ENCODE measurements around the gene DHRS4.

Gene DHRS4

DNA sequence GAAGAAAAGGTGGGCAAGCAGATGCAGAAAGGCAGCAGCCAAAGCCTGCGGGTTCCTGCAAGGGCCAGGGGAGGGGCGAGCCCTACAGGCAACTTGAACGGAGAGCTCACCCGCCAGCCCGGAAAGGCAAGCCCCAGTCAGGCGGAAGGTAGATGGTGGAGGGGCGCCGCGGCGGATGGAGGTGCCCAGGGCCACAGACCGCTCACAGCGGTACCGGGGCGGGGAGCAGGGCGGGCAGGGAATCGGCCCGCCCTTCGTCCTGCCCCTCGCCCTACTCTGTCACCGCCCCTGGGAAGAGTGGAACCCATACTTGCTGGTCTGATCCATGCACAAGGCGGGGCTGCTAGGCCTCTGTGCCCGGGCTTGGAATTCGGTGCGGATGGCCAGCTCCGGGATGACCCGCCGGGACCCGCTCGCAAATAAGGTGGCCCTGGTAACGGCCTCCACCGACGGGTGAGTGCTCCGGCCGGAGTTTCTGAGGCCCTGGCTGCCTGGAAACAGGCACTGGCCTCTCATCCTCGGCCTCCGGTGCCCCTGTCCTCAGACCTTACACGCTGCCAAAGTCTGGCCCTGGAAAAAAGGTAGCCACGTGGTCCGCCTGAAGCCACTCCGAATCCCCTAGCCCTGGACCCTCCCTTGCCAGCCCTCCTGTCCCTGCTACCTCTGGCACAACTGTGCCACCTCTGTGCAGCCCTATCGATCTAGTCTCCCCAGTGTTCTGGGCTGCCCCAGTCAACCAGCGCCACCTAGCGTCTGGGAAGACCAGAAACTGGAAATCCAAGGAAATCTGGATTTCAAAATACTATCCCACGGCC is at the start of gene DHRS4:
Gene DHRS4, plus strand, starts transcription at position 307 of the 815 bp plus-strand sequence. Its CDS starts 19 bp downstream, at position 326.
- Histone ChIP-seq H3K36me3 (ENCODE audit: control insufficient read depth, insufficient read depth, low read length) (no peaks in the 10 kb centered on the region), H3K9me3 (ENCODE audit: control insufficient read depth, low read length) (no peaks in the 10 kb centered on the region), H3K27me3 (ENCODE audit: control insufficient read depth, insufficient read depth, low read length) (no peaks in the 10 kb centered on the region), H3K4me1 (ENCODE audit: control insufficient read depth, insufficient read depth, low read length) (no peaks in the 10 kb centered on the region), H3K4me3 (ENCODE audit: low read length) (peak within 1 kb of the TSS; percentile 90), H3K9ac (ENCODE audit: low read length) (peak within 1 kb of the TSS; percentile 77)

- no peaks in the 10 kb centered on the region for H3K9me3 ChIP-seq (ENCODE audit: control insufficient read depth, low read length)
- H3K4me3 ChIP-seq (ENCODE audit: low read length), result no peak overlapping the region
- H3K36me3 ChIP-seq (ENCODE audit: control insufficient read depth, insufficient read depth, low read length), result no peaks in the 10 kb centered on the region
- no peaks in the 10 kb centered on the region for H3K27me3 ChIP-seq (ENCODE audit: control insufficient read depth, insufficient read depth, low read length)
- peaks cover 3% of the 10 kb centered on the region for H3K4me1 ChIP-seq (ENCODE audit: control insufficient read depth, insufficient read depth, low read length)
- H3K9ac ChIP-seq (ENCODE audit: low read length), result no peak overlapping the region
These were observed 43.3 kb upstream of the DHRS4 start for GRCh38 chr14:23910101-23910875.

DNA sequence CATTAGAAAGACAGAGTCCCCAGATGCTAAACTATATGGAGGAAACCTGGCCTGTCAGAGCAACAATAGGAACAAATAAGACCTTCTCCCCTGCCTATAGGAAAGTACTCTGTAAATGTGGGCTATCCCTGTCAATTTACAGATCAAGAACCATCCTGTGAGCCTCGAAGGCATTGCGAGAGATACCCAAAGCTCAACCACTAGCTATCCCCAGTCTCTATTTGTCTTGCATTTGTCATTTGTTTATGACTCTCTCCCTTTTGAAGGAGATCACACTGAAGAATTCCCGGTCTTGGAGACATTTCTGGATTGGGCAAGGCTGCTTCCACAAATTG is 42.7 kb upstream of the DHRS4 start:
- no peaks in the 10 kb centered on the region for H3K36me3 ChIP-seq (ENCODE audit: control insufficient read depth, insufficient read depth, low read length)
- H3K9ac ChIP-seq (ENCODE audit: low read length), result no peak overlapping the region

GRCh38 chr14:23915559-23915958 is 38.0 kb upstream of the DHRS4 start:
- Histone ChIP-seq H3K4me3 (ENCODE audit: low read length) (no peak overlapping the region), H3K27me3 (ENCODE audit: control insufficient read depth, insufficient read depth, low read length) (no peaks in the 10 kb centered on the region), H3K9ac (ENCODE audit: low read length) (no peak overlapping the region), H3K4me1 (ENCODE audit: control insufficient read depth, insufficient read depth, low read length) (peaks cover 13% of the 10 kb centered on the region), H3K36me3 (ENCODE audit: control insufficient read depth, insufficient read depth, low read length) (no peaks in the 10 kb centered on the region), H3K9me3 (ENCODE audit: control insufficient read depth, low read length) (no peaks in the 10 kb centered on the region)

More for the DNA sequence above, 42.7 kb upstream of the DHRS4 start:
- Histone ChIP-seq H3K4me1 (ENCODE audit: control insufficient read depth, insufficient read depth, low read length) (peaks cover 7% of the 10 kb centered on the region), H3K9me3 (ENCODE audit: control insufficient read depth, low read length) (no peaks in the 10 kb centered on the region), H3K27me3 (ENCODE audit: control insufficient read depth, insufficient read depth, low read length) (no peaks in the 10 kb centered on the region), H3K4me3 (ENCODE audit: low read length) (no peak overlapping the region)

DNA sequence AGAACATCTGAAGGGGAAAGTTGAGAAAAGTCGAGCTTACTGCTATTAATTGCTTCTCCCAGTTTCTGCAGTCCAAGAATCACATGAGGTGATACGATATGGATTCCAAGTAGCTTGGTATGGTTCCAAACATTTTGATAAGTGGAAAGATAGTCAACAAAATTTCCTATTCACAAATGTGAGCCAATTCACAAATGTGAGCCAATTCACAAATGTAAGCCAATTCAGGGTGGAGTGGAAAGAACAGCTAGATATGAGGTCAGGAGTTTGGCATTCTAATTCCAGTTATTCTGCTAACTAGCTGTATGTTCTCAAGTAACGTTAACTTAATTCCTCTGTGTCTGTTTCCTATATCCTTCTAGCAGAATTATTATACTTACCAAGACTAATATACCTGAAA is 37.6 kb upstream of the DHRS4 start:
- Histone ChIP-seq H3K9ac (ENCODE audit: low read length) (no peak overlapping the region), H3K9me3 (ENCODE audit: control insufficient read depth, low read length) (no peaks in the 10 kb centered on the region), H3K4me1 (ENCODE audit: control insufficient read depth, insufficient read depth, low read length) (peaks cover 13% of the 10 kb centered on the region), H3K36me3 (ENCODE audit: control insufficient read depth, insufficient read depth, low read length) (no peaks in the 10 kb centered on the region), H3K4me3 (ENCODE audit: low read length) (no peak overlapping the region), H3K27me3 (ENCODE audit: control insufficient read depth, insufficient read depth, low read length) (no peaks in the 10 kb centered on the region)

DNA sequence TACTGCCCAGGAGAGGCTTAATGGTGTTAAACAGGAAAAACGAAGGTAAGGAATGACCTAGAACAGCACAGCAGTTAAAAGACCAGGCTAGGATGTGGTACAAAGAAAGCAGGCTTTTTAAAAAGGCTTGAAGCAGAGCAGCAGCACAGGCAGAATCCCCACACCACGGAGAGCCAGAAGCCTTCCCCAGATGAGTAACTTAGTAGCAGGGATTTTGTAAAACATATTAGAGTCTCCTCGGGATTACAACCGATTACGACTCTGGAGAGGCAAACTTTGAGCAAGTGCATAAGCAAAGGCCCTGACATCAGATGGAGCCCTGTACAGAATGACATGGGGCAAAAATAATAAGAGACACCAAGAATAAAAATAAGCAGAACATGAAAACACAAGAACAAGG is 37.1 kb upstream of the DHRS4 start:
- Histone ChIP-seq H3K9ac (ENCODE audit: low read length) (no peak overlapping the region), H3K27me3 (ENCODE audit: control insufficient read depth, insufficient read depth, low read length) (no peaks in the 10 kb centered on the region), H3K4me1 (ENCODE audit: control insufficient read depth, insufficient read depth, low read length) (peaks cover 13% of the 10 kb centered on the region), H3K4me3 (ENCODE audit: low read length) (no peak overlapping the region), H3K36me3 (ENCODE audit: control insufficient read depth, insufficient read depth, low read length) (no peaks in the 10 kb centered on the region), H3K9me3 (ENCODE audit: control insufficient read depth, low read length) (no peaks in the 10 kb centered on the region)

GRCh38 chr14:23922545-23922944 is 31.0 kb upstream of the DHRS4 start:
- H3K9ac ChIP-seq (ENCODE audit: low read length), result no peak overlapping the region
- H3K27me3 ChIP-seq (ENCODE audit: control insufficient read depth, insufficient read depth, low read length), result no peaks in the 10 kb centered on the region
- H3K36me3 ChIP-seq (ENCODE audit: control insufficient read depth, insufficient read depth, low read length), result no peaks in the 10 kb centered on the region
- no peaks in the 10 kb centered on the region for H3K4me1 ChIP-seq (ENCODE audit: control insufficient read depth, insufficient read depth, low read length)
- no peak overlapping the region for H3K4me3 ChIP-seq (ENCODE audit: low read length)
- no peaks in the 10 kb centered on the region for H3K9me3 ChIP-seq (ENCODE audit: control insufficient read depth, low read length)

- peaks cover 5% of the 10 kb centered on the region for H3K4me1 ChIP-seq (ENCODE audit: control insufficient read depth, insufficient read depth, low read length)
- no peaks in the 10 kb centered on the region for H3K27me3 ChIP-seq (ENCODE audit: control insufficient read depth, insufficient read depth, low read length)
- no peak overlapping the region for H3K4me3 ChIP-seq (ENCODE audit: low read length)
- no peaks in the 10 kb centered on the region for H3K9me3 ChIP-seq (ENCODE audit: control insufficient read depth, low read length)
- no peaks in the 10 kb centered on the region for H3K36me3 ChIP-seq (ENCODE audit: control insufficient read depth, insufficient read depth, low read length)
- no peak overlapping the region for H3K9ac ChIP-seq (ENCODE audit: low read length)
These were observed 28.0 kb upstream of the DHRS4 start for GRCh38 chr14:23925523-23926075.

DNA sequence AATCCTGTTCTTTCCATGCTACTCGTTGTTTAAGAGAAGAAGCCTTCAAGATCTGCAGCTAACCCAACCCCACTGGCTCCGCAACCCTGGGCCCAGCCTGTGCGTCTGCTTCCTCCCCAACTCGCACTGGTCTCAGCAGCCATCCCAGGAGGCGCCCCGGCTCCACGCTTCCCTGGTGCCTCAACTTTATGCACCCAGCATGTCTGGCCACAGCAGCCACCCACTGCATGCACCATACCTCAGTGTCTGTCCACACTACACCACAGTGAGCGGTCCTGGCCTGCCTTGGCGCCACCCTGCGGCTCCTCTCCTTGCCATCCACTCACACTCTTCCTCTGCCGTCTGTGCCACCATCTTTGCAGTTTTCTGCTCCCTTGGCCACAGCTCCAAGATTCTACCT is 27.0 kb upstream of the DHRS4 start:
- Histone ChIP-seq H3K9me3 (ENCODE audit: control insufficient read depth, low read length) (no peaks in the 10 kb centered on the region), H3K27me3 (ENCODE audit: control insufficient read depth, insufficient read depth, low read length) (no peaks in the 10 kb centered on the region), H3K36me3 (ENCODE audit: control insufficient read depth, insufficient read depth, low read length) (no peaks in the 10 kb centered on the region), H3K4me3 (ENCODE audit: low read length) (no peak overlapping the region), H3K4me1 (ENCODE audit: control insufficient read depth, insufficient read depth, low read length) (peaks cover 5% of the 10 kb centered on the region), H3K9ac (ENCODE audit: low read length) (no peak overlapping the region)

- H3K27me3 ChIP-seq (ENCODE audit: control insufficient read depth, insufficient read depth, low read length), result no peaks in the 10 kb centered on the region
- H3K4me3 ChIP-seq (ENCODE audit: low read length), result no peak overlapping the region
These were observed 24.4 kb upstream of the DHRS4 start for GRCh38 chr14:23929136-23929535.

DNA sequence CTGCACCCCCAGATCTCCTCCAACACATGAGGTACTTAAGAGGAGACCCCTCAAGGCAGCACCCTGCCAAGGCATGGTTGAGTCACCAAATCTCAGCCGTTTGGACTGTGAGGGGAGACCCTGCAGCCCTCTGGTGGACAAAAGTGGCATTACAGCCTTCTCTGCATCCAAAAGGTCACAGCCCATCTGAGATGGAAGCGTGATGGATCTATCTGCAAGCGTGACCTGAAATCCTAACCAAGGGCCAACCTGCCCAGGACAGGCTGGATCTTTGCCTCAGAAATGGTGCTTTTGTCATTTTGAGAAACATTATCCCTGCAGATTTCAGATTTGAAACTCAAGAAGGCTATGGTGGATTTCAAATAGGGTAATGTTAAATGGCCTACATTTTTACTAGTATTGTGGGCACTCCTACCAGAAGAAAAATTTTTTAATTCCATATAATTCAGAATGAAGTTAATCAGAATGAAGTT is 23.7 kb upstream of the DHRS4 start:
- Histone ChIP-seq H3K4me1 (ENCODE audit: control insufficient read depth, insufficient read depth, low read length) (peaks cover 10% of the 10 kb centered on the region), H3K27me3 (ENCODE audit: control insufficient read depth, insufficient read depth, low read length) (no peaks in the 10 kb centered on the region), H3K4me3 (ENCODE audit: low read length) (no peak overlapping the region), H3K9me3 (ENCODE audit: control insufficient read depth, low read length) (no peaks in the 10 kb centered on the region), H3K9ac (ENCODE audit: low read length) (no peak overlapping the region), H3K36me3 (ENCODE audit: control insufficient read depth, insufficient read depth, low read length) (no peaks in the 10 kb centered on the region)

More at GRCh38 chr14:23929136-23929535, 24.4 kb upstream of the DHRS4 start:
- H3K9ac ChIP-seq (ENCODE audit: low read length), result no peak overlapping the region
- peaks cover 10% of the 10 kb centered on the region for H3K4me1 ChIP-seq (ENCODE audit: control insufficient read depth, insufficient read depth, low read length)
- H3K36me3 ChIP-seq (ENCODE audit: control insufficient read depth, insufficient read depth, low read length), result no peaks in the 10 kb centered on the region
- H3K9me3 ChIP-seq (ENCODE audit: control insufficient read depth, low read length), result no peaks in the 10 kb centered on the region

GRCh38 chr14:23930742-23931141 is 22.8 kb upstream of the DHRS4 start:
- H3K4me1 ChIP-seq (ENCODE audit: control insufficient read depth, insufficient read depth, low read length), result peaks cover 18% of the 10 kb centered on the region
- H3K4me3 ChIP-seq (ENCODE audit: low read length), result no peak overlapping the region
- H3K36me3 ChIP-seq (ENCODE audit: control insufficient read depth, insufficient read depth, low read length), result no peaks in the 10 kb centered on the region
- no peaks in the 10 kb centered on the region for H3K9me3 ChIP-seq (ENCODE audit: control insufficient read depth, low read length)
- H3K9ac ChIP-seq (ENCODE audit: low read length), result no peak overlapping the region
- H3K27me3 ChIP-seq (ENCODE audit: control insufficient read depth, insufficient read depth, low read length), result no peaks in the 10 kb centered on the region
